Suppressor macrophage treated with lipopolysaccharide for 1 hour (primary cell): Measurements from ENCODE around the gene CREBL2.
"Not testable (repeated sequence)": the region's sequence is repeated elsewhere in the genome, so short reads cannot be mapped to it uniquely, and the experiment has no call there.

Experiments used
- DNase-seq, 3 donors: peaks; one replicate each; pipeline ENCODE4 v3.0.0-alpha.2; 2020 to 2022

The CREBL2 gene, protein sequence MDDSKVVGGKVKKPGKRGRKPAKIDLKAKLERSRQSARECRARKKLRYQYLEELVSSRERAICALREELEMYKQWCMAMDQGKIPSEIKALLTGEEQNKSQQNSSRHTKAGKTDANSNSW

DNA sequence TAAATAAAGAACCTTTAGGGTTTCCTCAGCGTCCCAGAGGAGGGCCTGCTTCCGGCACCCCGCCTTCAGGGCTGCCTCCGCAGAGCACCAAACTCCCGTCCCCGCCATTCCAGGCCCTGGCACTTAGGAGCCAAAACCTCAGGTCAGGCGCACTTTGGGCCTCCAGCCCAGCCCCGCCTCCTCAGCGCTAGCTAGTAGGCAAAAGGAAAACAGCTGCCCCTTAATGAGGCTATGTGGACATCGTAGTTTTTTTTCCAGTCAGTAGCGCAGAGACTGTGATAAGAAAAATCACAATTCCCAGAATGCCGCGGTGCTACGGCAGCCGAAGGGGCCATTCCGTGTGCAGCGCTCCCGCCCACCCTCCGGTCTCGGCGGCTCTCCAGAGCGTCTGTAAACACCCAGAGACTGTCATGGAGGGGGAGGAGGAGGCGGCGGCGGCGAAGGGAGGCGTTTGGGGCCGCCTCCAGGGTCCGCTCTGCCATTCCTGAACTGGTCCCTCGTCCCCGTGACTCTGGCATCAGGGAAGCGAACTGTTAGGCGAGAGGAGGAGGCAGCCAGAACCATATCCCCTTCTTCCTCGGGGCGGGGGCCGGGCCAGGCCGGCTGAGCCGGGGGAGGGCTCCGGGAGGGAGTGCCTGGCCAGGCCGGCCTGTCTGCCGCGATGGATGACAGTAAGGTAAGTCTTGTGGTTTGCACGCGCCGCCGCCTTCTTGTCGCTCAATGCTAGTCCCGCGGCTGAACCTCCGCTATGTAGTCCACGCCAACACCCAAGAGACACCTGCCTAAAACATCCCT, at the start of gene CREBL2:
Gene CREBL2, plus strand, starts transcription at position 365 of the 795 bp plus-strand sequence. Its CDS starts 297 bp downstream, at position 662.
- DNase-seq = peak; percentile 94 to 96 (median 95)

DNA sequence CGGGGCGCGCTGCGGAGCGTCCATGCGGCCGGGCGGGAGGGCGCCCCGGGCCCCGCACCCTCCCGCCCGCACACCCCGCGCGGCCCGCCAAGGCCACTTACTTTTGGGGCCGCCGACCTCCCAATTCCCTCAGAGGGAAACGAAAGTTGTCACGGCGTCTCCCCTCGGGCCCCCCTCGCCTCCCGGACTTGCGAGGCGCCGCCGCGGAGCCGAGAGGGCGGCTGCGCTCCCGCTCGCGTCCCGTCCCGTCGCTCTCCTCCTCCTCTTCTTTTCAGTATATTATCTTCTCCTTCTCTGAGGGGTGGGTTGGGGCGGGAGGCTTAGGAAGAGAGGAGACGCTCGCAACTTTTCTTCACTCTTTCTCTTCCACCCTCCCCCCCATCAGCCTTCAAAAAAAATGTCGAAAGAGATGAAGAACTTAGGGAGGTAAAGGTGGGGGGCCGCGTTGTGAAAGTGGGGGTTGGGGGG, 49.6 kb upstream of the CREBL2 start:
- peak; percentile 58 to 73 (median 59) for DNase-seq

GRCh38 chr12:12562585-12563261, 49.0 kb upstream of the CREBL2 start, which contains the start of gene DUSP16:
Gene DUSP16 (minus strand): TSS chr12:12562863. CDS start chr12:12521098, 41,765 bp downstream.
- peak; percentile 96 to 98 (median 97) for DNase-seq

GRCh38 chr12:12563290-12563928, 48.3 kb upstream of the CREBL2 start:
- no peak for DNase-seq

DNA sequence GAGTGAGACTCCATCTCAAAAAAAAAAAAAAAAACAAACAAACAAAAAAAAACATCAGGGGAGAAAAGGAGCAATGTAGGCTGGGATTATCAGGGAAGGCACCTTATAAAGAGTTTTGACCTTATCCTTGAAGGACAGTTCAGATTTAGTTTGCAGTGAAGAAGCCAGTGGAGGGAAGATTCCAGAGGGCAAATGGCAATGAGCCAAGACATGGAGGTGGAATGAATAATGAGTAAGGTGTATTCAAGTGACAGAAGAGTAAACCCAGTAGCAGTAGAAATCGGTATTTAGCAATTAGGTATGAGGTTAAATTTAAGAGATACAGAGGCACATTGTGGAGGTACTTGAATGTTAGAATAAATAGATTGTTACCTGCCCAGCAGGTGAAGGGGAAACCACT, 46.8 kb upstream of the CREBL2 start:
- DNase-seq = no peak

DNA sequence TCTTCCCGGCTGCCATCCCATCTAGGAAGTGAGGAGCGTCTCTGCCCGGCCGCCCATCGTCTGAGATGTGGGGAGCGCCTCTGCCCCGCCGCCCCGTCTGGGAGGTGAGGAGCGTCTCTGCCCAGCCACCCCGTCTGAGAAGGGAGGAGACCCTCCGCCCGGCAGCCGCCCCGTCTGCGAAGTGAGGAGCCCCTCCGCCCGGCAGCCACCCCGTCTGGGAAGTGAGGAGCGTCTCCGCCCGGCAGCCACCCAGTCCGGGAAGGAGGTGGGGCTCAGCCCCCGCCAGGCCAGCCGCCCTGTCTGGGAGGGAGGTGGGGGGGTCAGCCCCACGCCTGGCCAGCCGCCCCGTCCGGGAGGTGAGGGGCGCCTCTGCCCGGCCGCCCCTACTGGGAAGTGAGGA, 45.7 kb upstream of the CREBL2 start:
- not testable (repeated sequence) for DNase-seq

DNA sequence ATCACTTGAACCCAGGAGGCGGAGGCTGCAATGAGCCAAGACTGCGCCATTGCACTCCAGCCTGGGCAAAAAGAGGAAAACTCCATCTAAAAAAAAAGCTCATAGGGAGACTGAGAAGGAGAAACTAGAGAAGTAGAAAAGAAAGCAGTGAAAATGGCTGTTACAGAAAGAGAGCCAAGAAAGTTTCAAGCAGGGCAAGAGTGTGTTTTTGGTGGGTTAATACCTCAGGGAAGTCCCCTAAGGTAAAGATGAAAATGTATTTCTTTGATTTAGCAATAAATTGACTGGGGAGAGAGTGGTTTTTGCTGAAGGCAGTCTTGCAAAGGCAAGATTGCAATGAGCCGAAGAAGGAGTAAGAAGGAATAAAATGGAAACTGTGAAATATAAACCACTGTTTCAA, 39.0 kb upstream of the CREBL2 start:
- no peak for DNase-seq

GRCh38 chr12:12577786-12578185, 33.9 kb upstream of the CREBL2 start:
- no peak for DNase-seq

GRCh38 chr12:12580716-12581115, 31.0 kb upstream of the CREBL2 start:
- not testable (repeated sequence) for DNase-seq

DNA sequence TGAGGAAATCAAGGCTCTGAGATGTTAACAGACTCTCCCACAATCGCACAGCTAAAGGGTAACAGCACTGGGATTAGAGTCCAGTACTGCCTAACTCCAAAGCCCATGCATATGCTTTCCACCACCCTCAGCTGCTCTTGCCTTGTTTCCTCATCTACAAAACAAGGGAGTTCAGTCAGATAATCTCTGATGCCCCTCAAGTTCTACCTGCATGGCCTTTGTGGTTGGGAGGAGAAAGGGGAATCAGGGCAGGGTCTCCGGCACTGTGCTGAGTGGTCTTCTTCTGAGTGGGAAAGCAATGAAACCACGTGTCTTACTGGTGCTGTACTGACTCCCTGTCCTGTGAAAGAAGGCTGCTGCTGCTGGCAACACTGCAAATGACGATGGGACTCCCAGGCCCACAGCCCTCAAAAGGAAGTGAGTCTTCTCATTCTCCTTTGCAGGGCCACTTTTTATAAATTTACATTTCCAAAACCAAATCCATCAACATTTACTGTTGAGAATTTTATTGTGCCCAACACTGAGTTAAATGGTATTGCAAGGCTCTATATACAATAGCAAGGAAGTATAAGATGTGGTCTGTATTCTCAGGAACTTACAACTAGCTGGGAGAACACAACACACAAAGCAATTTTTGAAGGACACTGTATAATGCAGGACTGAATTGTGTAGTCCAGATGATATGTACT, 29.3 kb upstream of the CREBL2 start:
- DNase-seq = no peak

- peak; percentile 65 to 81 (median 68) for DNase-seq
These were observed 28.8 kb upstream of the CREBL2 start for GRCh38 chr12:12582895-12583303.

- no peak for DNase-seq
These were observed 28.0 kb upstream of the CREBL2 start for GRCh38 chr12:12583510-12584178.

DNA sequence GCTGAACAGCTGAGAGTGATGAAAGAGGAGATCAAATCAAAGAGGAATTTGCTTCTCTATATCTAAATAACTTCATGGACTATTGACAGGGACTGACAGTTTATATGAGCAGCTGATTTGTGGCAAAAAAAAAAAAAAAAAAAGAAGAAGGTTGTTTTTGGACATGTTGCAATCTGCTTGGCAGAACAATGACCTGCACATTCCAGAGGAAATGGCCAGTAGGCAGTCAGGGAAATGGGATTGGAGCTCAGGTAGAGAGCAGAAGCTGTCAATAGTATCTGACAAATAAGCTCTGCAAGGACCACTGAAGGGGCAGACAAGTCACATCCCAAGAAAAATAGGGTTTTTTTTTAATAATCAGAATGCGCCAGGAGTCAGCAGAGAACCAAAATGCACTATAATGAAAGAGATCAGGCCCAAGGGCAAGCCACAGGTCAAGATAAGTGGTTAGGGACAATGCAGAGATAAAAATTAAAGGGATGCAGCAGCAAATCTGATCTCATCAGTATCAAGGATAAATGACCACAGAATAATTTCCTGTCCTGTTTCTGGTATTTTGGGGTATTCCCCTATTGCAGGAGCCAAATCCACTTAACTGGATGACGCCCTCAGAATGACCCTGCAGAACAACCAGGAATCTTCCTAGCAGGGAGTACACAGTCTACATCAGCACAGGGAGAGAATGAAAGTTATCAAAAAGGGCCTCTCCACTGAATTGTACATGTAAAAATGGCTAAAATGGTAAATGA, 26.4 kb upstream of the CREBL2 start:
- DNase-seq = peak in 2 of 3 donors; percentile 39 to 70

- DNase-seq = no peak
These were observed 24.6 kb upstream of the CREBL2 start for GRCh38 chr12:12586879-12587675.

GRCh38 chr12:12587878-12588277, 23.8 kb upstream of the CREBL2 start:
- no peak for DNase-seq

DNA sequence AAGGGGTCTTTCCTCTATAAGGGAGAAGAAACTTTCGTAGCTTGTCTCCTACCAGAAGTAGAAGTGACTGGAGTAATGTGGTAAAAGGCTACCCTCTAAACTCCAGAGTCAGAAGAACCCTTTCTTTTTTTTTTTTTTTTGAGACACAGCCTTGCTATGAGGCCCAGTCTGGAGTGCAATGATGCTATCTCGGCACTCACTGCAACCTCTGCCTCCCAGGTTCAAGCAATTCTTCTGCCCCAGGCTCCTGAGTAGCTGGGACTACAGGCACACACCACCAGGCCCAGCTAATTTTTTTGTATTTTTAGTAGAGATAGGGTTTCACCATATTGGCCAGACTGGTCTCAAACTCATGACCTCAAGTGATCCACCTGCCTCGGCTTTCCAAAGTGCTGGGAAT, 23.2 kb upstream of the CREBL2 start:
- not testable (repeated sequence) for DNase-seq

GRCh38 chr12:12590961-12591360, 20.7 kb upstream of the CREBL2 start:
- DNase-seq = no peak

GRCh38 chr12:12592930-12593329, 18.7 kb upstream of the CREBL2 start:
- DNase-seq = no peak

- DNase-seq = not testable (repeated sequence)
These were observed 15.7 kb upstream of the CREBL2 start for GRCh38 chr12:12595929-12596328.

- DNase-seq = not testable (repeated sequence)
These were observed 15.1 kb upstream of the CREBL2 start for GRCh38 chr12:12596598-12596997.
